CD4-positive, alpha-beta T cell treated with Interleukin-17A for 1 hour (primary cell): ENCODE measurements around the gene ARL15.

Experiments
- DNase-seq: peaks from one replicate; pipeline ENCODE4 v3.0.0-alpha.2; 2020

The ARL15 gene

GRCh38 chr5:54242297-54242696 lies 68.1 kb downstream of the ARL15 start:
- no peak for DNase-seq

- DNase-seq = no peak
Observed at GRCh38 chr5:54234304-54234933, 76.0 kb downstream of the ARL15 start.

GRCh38 chr5:54230936-54231685 lies 79.3 kb downstream of the ARL15 start:
- no peak for DNase-seq

- DNase-seq = peak; percentile 63
Observed at GRCh38 chr5:54229041-54229780, 81.2 kb downstream of the ARL15 start.

GRCh38 chr5:54227759-54228158 lies 82.6 kb downstream of the ARL15 start:
- DNase-seq = no peak

GRCh38 chr5:54227109-54227508 lies 83.3 kb downstream of the ARL15 start:
- DNase-seq = no peak

- no peak for DNase-seq
Observed at GRCh38 chr5:54226215-54226614, 84.2 kb downstream of the ARL15 start.

- no peak for DNase-seq
Observed at GRCh38 chr5:54224103-54224826, 86.1 kb downstream of the ARL15 start.

GRCh38 chr5:54222336-54222735 lies 88.0 kb downstream of the ARL15 start:
- no peak for DNase-seq

GRCh38 chr5:54221135-54221534 lies 89.2 kb downstream of the ARL15 start:
- no peak for DNase-seq

GRCh38 chr5:54220230-54221040 lies 89.9 kb downstream of the ARL15 start:
- DNase-seq = no peak

- peak; percentile 51 for DNase-seq
Observed at GRCh38 chr5:54217826-54218503, 92.4 kb downstream of the ARL15 start.

GRCh38 chr5:54215233-54215736 lies 95.1 kb downstream of the ARL15 start:
- DNase-seq = no peak

GRCh38 chr5:54214722-54215121 lies 95.7 kb downstream of the ARL15 start:
- no peak for DNase-seq

- no peak for DNase-seq
Observed at GRCh38 chr5:54212331-54212730, 98.0 kb downstream of the ARL15 start.

- no peak for DNase-seq
Observed at GRCh38 chr5:54211912-54212311, 98.5 kb downstream of the ARL15 start.

- no peak for DNase-seq
Observed at GRCh38 chr5:54207566-54207965, 102.8 kb downstream of the ARL15 start.

GRCh38 chr5:54206580-54207229 lies 103.7 kb downstream of the ARL15 start:
- no peak for DNase-seq

GRCh38 chr5:54205918-54206317 lies 104.5 kb downstream of the ARL15 start:
- no peak for DNase-seq

GRCh38 chr5:54205453-54205852 lies 104.9 kb downstream of the ARL15 start:
- DNase-seq = no peak

- DNase-seq = no peak
Observed at GRCh38 chr5:54197018-54197417, 113.4 kb downstream of the ARL15 start.
